Astrocyte of the spinal cord (primary cell): ENCODE results near the gene C4orf54.

ENCODE experiments used
- DNase-seq: peaks from one replicate; pipeline ENCODE4 v3.0.0; 2011; ENCODE audit warnings: low read depth, low spot score
- H3K4me3 ChIP-seq: 2 replicates; pipeline ENCODE4 v1.5.1; 2011; ENCODE audit warnings: low read depth, mild to moderate bottlenecking, low read length, moderate library complexity
- in situ Hi-C: cut with HindIII; loops from 2 replicates; pipeline ENCODE4 v1.10.0; 2017; ENCODE audit warnings: low sequenced_read_pairs
- TF ChIP-seq, protein P1 (sequence below): IDR thresholded peaks from 2 replicates; pipeline ENCODE4 v1.5.1; 2012; ENCODE audit warnings: low read depth, mild to moderate bottlenecking, low read length, inconsistent platforms

The C4orf54 gene

DNA sequence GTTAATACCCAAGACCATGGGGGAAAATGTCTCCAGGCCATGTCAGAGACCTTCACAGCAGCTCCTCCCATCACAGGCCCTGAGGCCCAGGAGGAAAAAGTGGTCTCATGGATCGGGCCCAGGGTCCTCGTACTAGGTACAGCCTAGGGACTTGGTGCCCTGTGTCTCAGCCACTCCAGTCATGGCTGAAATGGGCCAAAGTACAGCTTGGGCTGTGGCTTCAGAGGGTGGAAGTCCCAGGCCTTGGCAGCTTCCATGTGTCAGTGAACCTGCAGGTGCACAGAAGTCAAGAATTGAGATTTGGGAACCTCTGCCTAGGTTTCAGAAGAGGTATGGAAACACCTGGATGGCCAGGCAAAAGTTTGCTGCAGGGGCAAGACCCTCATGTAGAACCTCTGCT, 27.6 kb upstream of the C4orf54 start:
- no peak for DNase-seq
- in situ Hi-C loops, result no loop called here
- H3K4me3 ChIP-seq, result no peak overlapping the region
- TF ChIP-seq, protein P1, sequence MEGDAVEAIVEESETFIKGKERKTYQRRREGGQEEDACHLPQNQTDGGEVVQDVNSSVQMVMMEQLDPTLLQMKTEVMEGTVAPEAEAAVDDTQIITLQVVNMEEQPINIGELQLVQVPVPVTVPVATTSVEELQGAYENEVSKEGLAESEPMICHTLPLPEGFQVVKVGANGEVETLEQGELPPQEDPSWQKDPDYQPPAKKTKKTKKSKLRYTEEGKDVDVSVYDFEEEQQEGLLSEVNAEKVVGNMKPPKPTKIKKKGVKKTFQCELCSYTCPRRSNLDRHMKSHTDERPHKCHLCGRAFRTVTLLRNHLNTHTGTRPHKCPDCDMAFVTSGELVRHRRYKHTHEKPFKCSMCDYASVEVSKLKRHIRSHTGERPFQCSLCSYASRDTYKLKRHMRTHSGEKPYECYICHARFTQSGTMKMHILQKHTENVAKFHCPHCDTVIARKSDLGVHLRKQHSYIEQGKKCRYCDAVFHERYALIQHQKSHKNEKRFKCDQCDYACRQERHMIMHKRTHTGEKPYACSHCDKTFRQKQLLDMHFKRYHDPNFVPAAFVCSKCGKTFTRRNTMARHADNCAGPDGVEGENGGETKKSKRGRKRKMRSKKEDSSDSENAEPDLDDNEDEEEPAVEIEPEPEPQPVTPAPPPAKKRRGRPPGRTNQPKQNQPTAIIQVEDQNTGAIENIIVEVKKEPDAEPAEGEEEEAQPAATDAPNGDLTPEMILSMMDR, result no peak

DNA sequence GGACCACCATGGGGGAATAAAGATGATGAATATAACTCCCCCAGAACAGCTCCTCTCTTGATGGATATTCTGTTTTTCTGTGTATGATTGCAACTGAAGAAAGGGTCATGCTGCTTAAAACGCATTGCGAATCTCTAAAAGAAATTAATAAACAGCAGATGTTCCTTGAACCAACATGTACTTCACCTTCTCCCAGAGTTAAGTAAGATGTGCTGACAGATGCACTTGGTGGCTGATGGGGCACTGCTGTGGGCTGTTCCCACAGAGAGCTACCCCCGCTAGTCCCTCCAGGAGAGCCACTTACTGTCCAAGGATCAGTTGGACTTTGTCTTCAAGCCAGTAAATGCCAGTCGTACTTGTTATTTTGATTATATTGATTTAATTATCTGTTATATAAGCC, 26.3 kb upstream of the C4orf54 start:
- no peak overlapping the region for H3K4me3 ChIP-seq
- no peak for DNase-seq
- TF ChIP-seq, protein P1, result no peak
- in situ Hi-C loops, result no loop called here

DNA sequence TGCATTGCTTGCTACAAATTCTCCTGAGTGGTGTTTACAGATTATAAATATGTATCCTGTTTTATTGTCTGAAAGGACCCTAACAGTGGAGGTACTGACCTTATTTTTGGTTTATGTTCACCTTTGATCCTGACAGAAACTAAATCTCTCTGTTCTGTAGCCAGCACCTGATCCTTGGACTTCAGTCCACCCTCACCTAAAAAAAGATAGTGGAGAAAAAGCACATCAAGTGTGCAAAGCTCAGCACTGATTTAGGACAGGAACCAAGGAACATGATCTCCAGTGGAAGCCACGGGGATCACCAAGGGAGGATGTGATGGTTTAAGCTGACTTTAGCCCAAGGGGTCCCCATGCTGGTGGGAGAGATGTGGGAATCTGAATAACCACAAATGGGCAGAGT, 22.3 kb upstream of the C4orf54 start:
- in situ Hi-C loops, result no loop called here
- no peak overlapping the region for H3K4me3 ChIP-seq
- no peak for DNase-seq
- TF ChIP-seq, protein P1, result no peak

DNA sequence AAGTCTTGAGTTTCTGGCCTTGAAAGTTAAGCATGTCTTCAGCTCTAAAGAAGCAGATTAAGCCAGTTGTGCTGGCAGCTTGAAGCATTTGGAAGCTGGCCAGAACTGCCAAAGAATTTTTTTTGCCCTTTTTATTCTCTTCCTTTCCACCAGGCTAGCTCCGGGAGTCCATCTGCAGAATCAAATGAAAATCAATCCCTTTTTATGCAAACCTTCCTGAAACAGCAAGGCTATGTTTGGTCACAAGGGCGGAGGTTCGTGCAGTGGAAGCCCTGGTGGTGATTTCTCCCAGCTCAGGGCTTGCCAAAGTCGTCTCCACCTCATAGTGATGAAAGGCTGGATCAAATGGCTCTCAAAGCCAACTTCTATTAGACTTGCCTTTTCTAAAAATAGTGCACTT, 21.6 kb upstream of the C4orf54 start:
- DNase-seq, result no peak
- in situ Hi-C loops, result no loop called here
- no peak overlapping the region for H3K4me3 ChIP-seq
- TF ChIP-seq, protein P1, result no peak

DNA sequence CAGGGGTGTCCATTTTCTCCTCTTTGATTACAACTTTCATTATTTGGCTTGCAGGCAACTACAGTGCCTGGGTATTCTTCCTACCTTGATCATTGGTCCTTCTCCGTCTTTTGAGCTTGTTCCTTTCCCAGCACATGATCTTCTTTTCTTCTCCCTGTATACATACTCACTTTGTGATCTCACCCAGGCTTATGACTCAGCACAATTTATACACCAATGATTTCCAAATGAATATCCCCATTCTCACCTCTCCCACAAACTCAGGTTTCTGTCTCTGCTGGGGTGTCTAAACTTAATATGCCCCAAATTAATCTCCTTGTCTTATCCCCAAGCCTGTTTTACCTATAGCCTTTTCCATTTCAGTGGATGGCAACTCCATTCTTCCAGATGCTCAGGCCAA, 19.5 kb upstream of the C4orf54 start:
- no peak overlapping the region for H3K4me3 ChIP-seq
- DNase-seq, result no peak
- in situ Hi-C loops, result no loop called here
- TF ChIP-seq, protein P1, result no peak

DNA sequence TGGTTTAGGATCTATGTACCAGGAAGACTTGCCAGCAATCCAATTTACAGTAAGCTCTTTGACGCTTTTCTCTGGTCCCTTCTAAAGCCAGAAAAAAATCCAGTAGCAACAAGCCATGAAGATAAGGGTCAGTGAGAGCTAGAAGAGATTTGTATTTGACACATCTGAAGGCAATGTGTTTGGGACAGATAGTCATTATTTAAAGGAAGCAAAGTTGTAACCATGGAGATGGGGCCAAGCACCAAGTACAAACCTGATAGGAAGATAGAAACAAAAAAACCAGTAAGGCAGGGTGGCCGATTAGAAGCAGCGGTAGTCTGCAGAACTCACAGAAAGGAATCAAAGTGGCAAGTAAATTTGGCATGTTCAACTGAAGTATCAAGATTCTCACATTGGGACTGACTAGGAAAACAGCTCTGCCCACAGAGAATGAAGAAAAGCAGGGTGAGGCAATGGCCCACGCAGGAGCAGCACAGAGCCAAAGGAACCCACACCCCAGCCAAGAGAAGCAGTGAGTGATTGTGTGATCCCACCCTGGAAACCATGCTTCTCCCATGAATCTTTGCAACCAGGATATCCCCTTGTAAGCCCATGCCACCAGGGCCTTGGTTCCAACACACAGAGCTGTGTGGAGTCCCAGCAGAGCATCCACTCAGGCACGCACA, 12.9 kb upstream of the C4orf54 start:
- in situ Hi-C loops, result no loop called here
- H3K4me3 ChIP-seq, result no peak overlapping the region
- no peak for DNase-seq
- TF ChIP-seq, protein P1, result no peak
